HG03139 (cell line): ENCODE measurements around the gene SOSTDC1.
A peak's percentile ranks its signal among the peaks of the same experiment; 100 is the strongest.

Experiments
- ATAC-seq: cut with Tn5 transposase; IDR thresholded peaks from one replicate; pipeline ENCODE4 v1.9.1; 2021; ENCODE audit not compliant: unreplicated experiment

The SOSTDC1 gene

DNA sequence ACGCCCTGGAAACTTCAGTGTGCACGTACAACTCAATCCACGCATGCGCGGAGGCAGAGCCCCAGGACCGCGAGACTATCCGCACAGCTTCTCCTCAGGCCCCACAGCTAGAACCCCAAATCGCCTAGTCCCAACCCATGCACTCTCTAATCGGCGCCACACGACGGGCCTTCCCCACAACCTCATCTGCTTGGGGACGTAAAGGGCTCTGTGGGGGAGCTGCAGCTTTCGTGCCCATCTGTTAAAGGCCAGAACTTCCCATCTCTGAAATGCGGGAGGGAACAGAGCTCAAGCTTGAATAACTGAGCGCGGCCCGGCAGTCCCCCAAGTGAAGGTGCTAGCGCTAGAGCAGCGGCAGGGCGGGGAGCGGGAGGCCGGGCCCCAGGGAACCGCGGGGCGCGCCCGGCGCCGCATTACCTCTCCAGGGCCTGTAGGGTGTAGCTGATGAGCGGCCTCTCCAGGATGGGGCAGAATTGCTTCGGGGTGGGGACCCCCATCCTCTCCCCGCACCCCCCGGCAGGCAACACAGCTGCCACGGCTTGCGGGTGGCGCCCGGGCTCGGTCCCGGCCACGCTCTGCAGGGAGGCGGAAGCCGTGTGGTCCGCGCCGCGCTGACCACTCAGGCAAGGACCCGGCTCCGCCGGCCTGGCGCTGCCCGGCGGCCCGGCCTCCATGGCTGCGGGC, 44.7 kb downstream of the SOSTDC1 start:
- ATAC-seq: peak; percentile 79

- ATAC-seq: no peak
These were observed 45.2 kb downstream of the SOSTDC1 start for GRCh38 chr7:16420329-16420648.

DNA sequence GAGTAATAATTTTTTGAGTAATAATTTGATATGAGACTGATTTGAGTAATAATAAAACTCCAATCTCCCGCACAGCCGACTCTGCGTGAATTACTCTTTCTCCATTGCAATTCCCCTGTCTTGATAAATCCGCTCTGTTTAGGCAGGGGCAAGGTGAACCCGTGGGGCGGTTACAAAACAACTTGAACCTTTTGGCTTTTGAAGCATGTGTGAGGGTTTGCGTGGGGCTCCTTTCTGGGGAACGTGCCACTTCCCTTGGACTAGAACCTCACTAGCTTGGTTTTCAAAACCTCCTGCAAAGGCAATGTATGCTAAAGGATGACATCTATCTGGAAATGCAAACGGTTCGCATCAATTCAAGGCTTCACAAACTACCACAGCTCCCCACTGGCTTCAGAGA, 45.7 kb downstream of the SOSTDC1 start:
- no peak for ATAC-seq

DNA sequence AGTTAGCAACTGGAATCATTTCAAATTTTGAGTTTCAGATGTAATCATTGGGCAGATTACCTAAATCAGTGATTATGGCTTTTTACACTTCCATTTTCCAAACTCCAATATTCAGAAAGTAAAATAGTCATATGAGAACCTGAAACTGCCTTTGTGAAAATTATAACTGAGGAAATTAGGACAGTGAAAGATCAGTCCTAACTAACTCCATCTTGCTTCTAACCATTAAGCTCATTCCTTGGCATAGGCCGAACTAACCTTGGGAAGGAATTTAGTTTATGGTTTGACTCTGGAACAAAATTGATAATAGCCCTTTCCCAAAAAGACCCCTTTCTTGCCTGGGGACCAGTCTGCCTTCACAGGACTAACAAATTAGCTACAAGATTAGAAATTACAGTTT, 46.4 kb downstream of the SOSTDC1 start:
- no peak for ATAC-seq

DNA sequence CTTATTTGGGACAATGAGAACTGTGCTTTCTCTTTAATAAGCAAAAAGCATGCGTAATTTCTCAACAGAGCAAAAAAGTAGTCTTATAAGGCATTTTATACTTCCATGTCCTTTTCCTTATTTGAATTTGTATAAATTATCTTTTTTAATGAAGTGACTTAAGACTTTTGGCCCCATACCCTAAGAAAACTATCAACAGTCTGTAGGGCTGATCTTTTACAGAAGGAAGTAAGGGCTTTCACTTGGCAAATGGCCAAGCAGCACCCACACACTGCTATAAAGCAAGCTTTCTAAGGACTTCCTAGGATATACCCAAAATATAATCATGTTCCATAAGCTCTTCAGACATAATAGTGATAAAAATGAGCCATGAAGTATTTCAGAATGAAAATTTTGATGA, 47.6 kb downstream of the SOSTDC1 start:
- ATAC-seq: no peak

DNA sequence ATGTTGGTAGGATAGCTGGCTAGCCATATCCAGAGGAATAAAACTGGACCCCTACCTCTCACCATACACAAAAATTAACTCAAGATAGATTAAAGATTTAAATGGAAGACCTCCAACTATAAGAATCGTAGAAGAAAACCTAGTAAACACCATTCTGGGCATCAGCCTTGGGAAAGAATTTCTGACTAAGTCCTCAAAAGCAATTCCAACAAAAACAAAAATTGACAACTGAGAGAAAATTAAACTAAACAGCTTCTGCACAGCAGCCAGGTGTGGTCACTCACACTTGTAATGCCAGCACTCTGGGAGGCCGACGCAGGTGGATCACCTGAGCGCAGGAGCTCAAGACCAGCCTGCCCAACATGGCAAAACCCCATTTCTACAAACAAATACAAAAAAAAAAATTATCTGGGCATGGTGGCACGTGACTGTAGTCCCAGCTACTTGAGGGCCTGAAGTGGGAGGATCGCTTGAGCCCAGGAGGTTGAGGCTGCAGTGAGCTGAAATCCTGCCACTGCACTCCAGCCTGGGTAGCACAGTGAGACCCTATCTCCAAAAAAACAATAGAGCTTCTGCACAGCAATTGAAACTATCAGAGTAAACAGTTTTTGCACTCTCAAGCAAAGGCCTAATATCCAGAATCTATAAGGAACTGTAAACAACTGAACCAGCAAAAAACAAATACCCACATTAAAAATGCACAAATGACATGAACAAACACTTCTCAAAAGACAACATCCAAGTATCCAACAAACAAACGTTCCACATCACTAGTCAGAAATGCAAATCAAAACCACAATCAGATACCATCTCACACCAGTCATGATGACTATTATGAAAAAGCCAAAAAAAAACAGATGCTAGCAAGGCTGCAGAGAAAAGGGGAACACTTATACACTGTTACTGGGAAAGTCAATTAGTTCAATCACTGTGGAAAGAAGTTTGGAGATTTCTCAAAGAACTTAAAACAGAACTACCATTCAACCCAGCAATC, 49.0 kb downstream of the SOSTDC1 start:
- no peak for ATAC-seq

DNA sequence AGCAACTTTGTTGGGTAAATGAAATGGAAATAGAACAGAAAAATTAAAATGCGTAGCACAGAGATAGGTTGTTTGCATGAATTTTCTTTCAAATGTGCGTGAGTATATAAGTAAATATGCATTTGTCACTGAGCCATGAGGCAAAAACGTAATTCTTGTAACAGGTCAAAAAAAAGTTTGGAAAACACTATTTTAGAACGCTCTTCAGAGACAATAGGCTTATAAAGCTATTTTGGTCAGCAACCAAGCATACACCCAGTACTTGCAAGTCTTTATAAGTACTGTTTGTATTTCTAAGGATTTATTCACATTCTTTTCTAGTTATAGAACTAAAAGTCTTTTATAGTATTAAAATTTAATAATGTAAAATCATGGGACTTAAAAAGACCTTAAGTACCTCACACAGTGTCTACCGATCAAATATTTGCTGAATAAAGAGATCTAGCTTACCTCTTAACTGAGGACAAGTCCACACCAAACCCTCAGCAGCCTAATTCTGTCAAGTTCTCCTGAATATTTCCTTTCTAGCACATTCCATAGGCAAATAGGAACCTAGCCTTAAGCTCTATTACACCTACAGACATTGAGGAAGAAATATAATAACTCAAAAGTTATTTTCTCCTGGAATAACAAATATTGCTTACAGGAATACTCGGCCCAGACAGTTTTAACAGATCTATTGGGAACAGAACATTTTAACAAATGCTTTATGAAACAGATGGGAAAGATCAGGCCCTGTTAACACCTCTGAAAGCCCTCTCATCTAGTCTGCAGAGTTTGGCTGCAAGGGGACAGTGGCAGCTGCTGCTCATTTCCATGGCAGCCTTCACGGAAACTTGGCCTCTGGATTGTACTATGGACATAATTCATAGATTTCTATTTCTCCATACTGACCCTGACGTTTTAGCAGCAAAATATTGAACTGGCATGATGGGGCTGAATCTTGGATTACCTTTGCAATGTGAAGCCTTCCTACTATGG, 53.0 kb downstream of the SOSTDC1 start:
- no peak for ATAC-seq
